Body of pancreas (tissue), 4 donors: ENCODE data around the gene TYW1B.
"Not testable (repeated sequence)": the region's sequence is repeated elsewhere in the genome, so short reads cannot be mapped to it uniquely, and the experiment has no call there.

Source experiments
- CTCF ChIP-seq, 7 experiments: fragments of 450-650 bp in 4 of 7; fragments of 200-600 bp in 3 of 7; sonication (generic) in 3 of 7; IDR thresholded peaks; one replicate each; pipeline ENCODE4 v1.5.1; 2016 to 2019; ENCODE audit warnings: antibody characterized with exemption in 7 of 7
- POLR2A ChIP-seq, 3 donors: fragments of 450-650 bp; IDR thresholded peaks; one replicate each; pipeline ENCODE4 v1.6.1; 2016; ENCODE audit warnings: antibody characterized with exemption in 3 of 3, mild to moderate bottlenecking in 2 of 3

- TF ChIP-seq POLR2A, CTCF (IDR thresholded peaks at IDR 0.05): not testable (repeated sequence)
Observed at GRCh38 chr7:72806851-72807250, 21.1 kb downstream of the TYW1B start.
